HepG2 (cell line): Measurements from ENCODE around the gene TBCCD1. TPM values are rescaled to one million over a fixed set of nuclear protein-coding genes. Genes with fewer than 3 reads are reported as not detected.

Experiments used
- AGO2 ChIP-seq: fragments of 200-400 bp; formaldehyde crosslinking; optimal IDR thresholded peaks from 2 replicates; pipeline ENCODE3; 2017; ENCODE audit warnings: mild to moderate bottlenecking, low read depth, low read length, moderate library complexity
- ARNT ChIP-seq: fragments of 450-650 bp; IDR thresholded peaks from 2 replicates; pipeline ENCODE4 v1.6.1; 2017
- CREBL2 ChIP-seq: sonication (generic); formaldehyde crosslinking; IDR thresholded peaks from 2 replicates; pipeline ENCODE4 v1.8.1; 2023; ENCODE audit warnings: missing genetic modification reagents, mild to moderate bottlenecking, borderline replicate concordance
- EP300 ChIP-seq, 3 experiments: sonication (generic) in 1 of 3; formaldehyde crosslinking in 1 of 3; IDR thresholded peaks; 2 replicates each; pipeline versions ENCODE4 v1.5.1 to v1.6.1; 2011 to 2020; ENCODE audit warnings: low read depth in 2 of 3, low read length in 2 of 3, borderline replicate concordance in 1 of 3, improper control_type of control experiment in 1 of 3, mild to moderate bottlenecking in 1 of 3, missing genetic modification reagents in 1 of 3, moderate library complexity in 1 of 3
- NFAT5 ChIP-seq: sonication (generic); formaldehyde crosslinking; IDR thresholded peaks from 2 replicates; pipeline ENCODE4 v1.4.0; 2020; ENCODE audit warnings: missing genetic modification reagents
- PATZ1 ChIP-seq: sonication (generic); formaldehyde crosslinking; IDR thresholded peaks from 2 replicates; pipeline ENCODE4 v1.4.0; 2020; ENCODE audit warnings: missing genetic modification reagents
- SMC3 ChIP-seq: IDR thresholded peaks from 2 replicates; pipeline ENCODE4 v1.6.1; 2011; ENCODE audit warnings: low read length, improper control_type of control experiment
- TGIF2 ChIP-seq: IDR thresholded peaks from 2 replicates; pipeline ENCODE4 v1.6.1; 2016; ENCODE audit warnings: control low read depth, missing compliant biosample characterization
- TMF1 ChIP-seq: sonication (generic); formaldehyde crosslinking; IDR thresholded peaks from 2 replicates; pipeline ENCODE4 v1.8.1; 2022; ENCODE audit warnings: low read depth, missing genetic modification reagents
- TOE1 ChIP-seq: sonication (generic); formaldehyde crosslinking; IDR thresholded peaks from 2 replicates; pipeline ENCODE4 v1.4.0; 2020; ENCODE audit warnings: mild to moderate bottlenecking, missing genetic modification reagents
- TRIM22 ChIP-seq: fragments of 450-650 bp; IDR thresholded peaks from 2 replicates; pipeline ENCODE4 v1.6.1; 2017
- ZBTB10 ChIP-seq: sonication (generic); formaldehyde crosslinking; IDR thresholded peaks from 2 replicates; pipeline ENCODE4 v1.4.0; 2020; ENCODE audit warnings: missing genetic modification reagents, borderline replicate concordance
- ZFYVE20 ChIP-seq: sonication (generic); formaldehyde crosslinking; IDR thresholded peaks from 2 replicates; pipeline ENCODE4 v1.8.0; 2023; ENCODE audit warnings: low read depth, mild to moderate bottlenecking, moderate library complexity, missing genetic modification reagents, borderline replicate concordance
- ZNF441 ChIP-seq: sonication (generic); formaldehyde crosslinking; IDR thresholded peaks from 2 replicates; pipeline ENCODE4 v1.7.0; 2021; ENCODE audit warnings: missing genetic modification reagents, borderline replicate concordance
- ZNF567 ChIP-seq: sonication (generic); formaldehyde crosslinking; IDR thresholded peaks from 2 replicates; pipeline ENCODE4 v1.8.1; 2023; ENCODE audit warnings: mild to moderate bottlenecking, missing genetic modification reagents, borderline replicate concordance
- ZNF572 ChIP-seq: sonication (generic); formaldehyde crosslinking; IDR thresholded peaks from 2 replicates; pipeline ENCODE4 v1.5.1; 2020; ENCODE audit warnings: mild to moderate bottlenecking, missing genetic modification reagents
- ZSCAN5A ChIP-seq: sonication (generic); formaldehyde crosslinking; IDR thresholded peaks from 2 replicates; pipeline ENCODE4 v1.8.0; 2022; ENCODE audit warnings: mild to moderate bottlenecking, missing genetic modification reagents, borderline replicate concordance
- polyA plus RNA-seq, 8 experiments: library from polyadenylated mRNA; depleted of rRNA in 3 of 8; stranded (reverse) in 7 of 8; unstranded in 1 of 8; fragments of >200 nt; fragmentation: Illumina TruSeq in 4 of 8; extraction: Trizol in 4 of 8; gene quantifications; 2 replicates each; pipeline versions ENCODE4 v1.2.1 to v1.2.3, GENCODE V29; 2011 to 2016; ENCODE audit warnings: low read depth in 4 of 8, missing spikeins in 1 of 8, mixed read lengths in 1 of 8; ENCODE audit not compliant: insufficient read depth in 1 of 8
- total RNA-seq, 5 experiments: library from RNA; depleted of rRNA; stranded (reverse); fragments of >200 nt; fragmentation: Illumina TruSeq; extraction: Trizol; gene quantifications; 2 replicates each; pipeline ENCODE4 v1.2.3, GENCODE V29; 2016; ENCODE audit warnings: low read depth in 1 of 5

The TBCCD1 gene
- total and polyA plus RNA-seq, 2 of the 13 experiments (the other 11 are each of a cell fraction or from before 2014, with no cell fraction given): 13.6 to 16.2 TPM

- TF ChIP-seq ZNF441 (CRISPR knock-in tag) (no peak), ZNF567 (CRISPR knock-in tag) (no peak), NFAT5 (CRISPR knock-in tag) (no peak), EP300 (IDR thresholded peaks at IDR 0.05; ENCODE audit: low read depth in 2 of 2, low read length in 2 of 2) (no peak), EP300 (CRISPR knock-in tag; IDR thresholded peaks at IDR 0.05; ENCODE audit: borderline replicate concordance) (no peak), ARNT (no peak), TGIF2 (CRISPR knock-in tag) (no peak), ZBTB10 (CRISPR knock-in tag) (no peak), ZSCAN5A (no peak), CREBL2 (CRISPR knock-in tag) (no peak), AGO2 (no peak), TMF1 (CRISPR knock-in tag) (no peak), ZNF572 (CRISPR knock-in tag) (no peak), PATZ1 (no peak), SMC3 (no peak), TRIM22 (no peak), ZFYVE20 (no peak), TOE1 (CRISPR knock-in tag) (no peak)
Observed at GRCh38 chr3:186614266-186614596, 47.1 kb upstream of the TBCCD1 start (continued).
